Spleen (tissue), 11 donors: ENCODE measurements around the gene USP8. TPM values are rescaled to one million over a fixed set of nuclear protein-coding genes. Genes with fewer than 3 reads are reported as not detected.
"Not testable (repeated sequence)": the region's sequence is repeated elsewhere in the genome, so short reads cannot be mapped to it uniquely, and the experiment has no call there.

Experiments
- DNase-seq: peaks from one replicate; pipeline ENCODE4 v3.0.0-alpha.2; 2020
- H3K27ac ChIP-seq, 8 donors: fragments of 200-600 bp; sonication (generic) in 7 of 8; 1 replicate in 4 of 8; 2 replicates in 4 of 8; pipeline versions ENCODE4 v1.5.0 to v1.8.0; 2016 to 2021; ENCODE audit warnings: inconsistent platforms in 4 of 8, mild to moderate bottlenecking in 4 of 8, moderate library complexity in 1 of 8
- H3K27me3 ChIP-seq, 7 donors: fragments of 200-600 bp; sonication (generic) in 6 of 7; replicated peaks in 1 of 7; 1 replicate in 4 of 7; 2 replicates in 3 of 7; pipeline versions ENCODE4 v1.5.0 to v1.8.0; 2016 to 2021; ENCODE audit warnings: inconsistent platforms in 3 of 7, mild to moderate bottlenecking in 1 of 7
- H3K36me3 ChIP-seq, 6 donors: fragments of 200-600 bp; sonication (generic) in 5 of 6; 1 replicate in 4 of 6; 2 replicates in 2 of 6; pipeline versions ENCODE4 v1.5.0 to v1.8.0; 2016 to 2021; ENCODE audit warnings: inconsistent platforms in 2 of 6
- H3K4me1 ChIP-seq, 6 donors: fragments of 200-600 bp; sonication (generic) in 5 of 6; 1 replicate in 3 of 6; 2 replicates in 3 of 6; pipeline versions ENCODE4 v1.5.0 to v1.8.0; 2016 to 2021; ENCODE audit warnings: inconsistent platforms in 3 of 6
- H3K4me3 ChIP-seq, 8 donors: fragments of 200-600 bp; sonication (generic) in 7 of 8; 1 replicate in 4 of 8; 2 replicates in 4 of 8; pipeline versions ENCODE4 v1.5.0 to v1.8.0; 2016 to 2021; ENCODE audit warnings: inconsistent platforms in 4 of 8, mild to moderate bottlenecking in 4 of 8, moderate library complexity in 2 of 8
- H3K9me3 ChIP-seq, 8 donors: fragments of 200-600 bp; sonication (generic) in 7 of 8; 1 replicate in 4 of 8; 2 replicates in 4 of 8; pipeline versions ENCODE4 v1.5.0 to v1.8.0; 2016 to 2021; ENCODE audit warnings: inconsistent platforms in 4 of 8
- POLR2A ChIP-seq, 3 donors: fragments of 450-650 bp; IDR thresholded peaks; one replicate each; pipeline ENCODE4 v1.5.1; 2017; ENCODE audit warnings: antibody characterized with exemption in 3 of 3, mild to moderate bottlenecking in 1 of 3
- POLR2AphosphoS5 ChIP-seq, 3 donors: sonication (generic); formaldehyde crosslinking; IDR thresholded peaks; one replicate each; pipeline ENCODE4 v1.5.1; 2017; ENCODE audit warnings: antibody characterized with exemption in 3 of 3
- WGBS, 5 donors: extraction: QIAGEN DNeasy Blood & Tissue Kit in 3 of 5; methylation state at CpG; one replicate each; pipeline versions ENCODE4 v1.1.5 to v1.1.7; 2013 to 2018; 5-methylcytosine and 5-hydroxymethylcytosine counted together
- intact Hi-C: fragments of 100-400 bp; cut with DNase I; formaldehyde crosslinking; loops from one replicate; pipeline ENCODE4 v1.15.0; 2023; ENCODE audit warnings: low total_unique reads
- polyA plus RNA-seq, 3 donors: library from polyadenylated mRNA; stranded (reverse); fragments of 200-250 nt; gene quantifications; one replicate each; pipeline ENCODE4 v1.2.1, GENCODE V29; 2013
- total RNA-seq, 7 donors: library from RNA; depleted of rRNA in 3 of 7; stranded (reverse); fragments of >200 nt in 3 of 7; fragmentation: NEBNext Ultra II Directional in 4 of 7; extraction: Animal tissue kit (Norgen Biotek cat#: 25700) in 4 of 7; gene quantifications; one replicate each; pipeline versions ENCODE4 v1.1.0 to v1.2.1, GENCODE V29; 2016 to 2021
- TF ChIP-seq, protein P1 (sequence below), 11 experiments: fragments of 200-600 bp in 7 of 11; fragments of 450-650 bp in 4 of 11; sonication (generic) in 4 of 11; IDR thresholded peaks in 8 of 11; conservative IDR thresholded peaks in 3 of 11; 1 replicate in 7 of 11; 2 replicates in 4 of 11; pipeline versions ENCODE4 v1.4.0 to v1.8.0; 2016 to 2021; ENCODE audit warnings: antibody characterized with exemption in 11 of 11, inconsistent platforms in 4 of 11, mild to moderate bottlenecking in 1 of 11
- donor health status: healthy with polysubstance abuse.
- donor health status: DM: no; HTN: no; CAD: no; lungs with moderate emphysema.
- donor health status: DM: no; HTN: no; CAD: no.
- donor health status: Bipolar disorder and iron deficiency.
- donor health status: healthy.
- donor health status: DM: no; HTN: no; CAD: no.
- donor health status: DM: yes; HTN: yes; CAD: no.

The USP8 gene
- total and polyA plus RNA-seq, 10 donors: 13.4 to 95.6 (median 73.4) TPM

- no peaks in the 10 kb centered on the region for H3K27me3 ChIP-seq
- intact Hi-C loops: no loop called here
- peaks cover 3 to 93% (median 71%) of the 10 kb centered on the region in 6 donors for H3K36me3 ChIP-seq
- H3K4me1 ChIP-seq: peaks cover 0 to 11% (median 0%) of the 10 kb centered on the region in 6 donors
- H3K4me3 ChIP-seq: no peak overlapping the region
- 41 to 57% (median 49%) methylated on average over 3 of the region's 3 CpGs for WGBS, 5 donors
- no peak overlapping the region for H3K27ac ChIP-seq
- DNase-seq: no peak
- H3K9me3 ChIP-seq: no peaks in the 10 kb centered on the region
- no peak for TF ChIP-seq POLR2A (IDR thresholded peaks at IDR 0.05)
- no peak for TF ChIP-seq POLR2AphosphoS5 (IDR thresholded peaks at IDR 0.05)
- TF ChIP-seq, protein P1, sequence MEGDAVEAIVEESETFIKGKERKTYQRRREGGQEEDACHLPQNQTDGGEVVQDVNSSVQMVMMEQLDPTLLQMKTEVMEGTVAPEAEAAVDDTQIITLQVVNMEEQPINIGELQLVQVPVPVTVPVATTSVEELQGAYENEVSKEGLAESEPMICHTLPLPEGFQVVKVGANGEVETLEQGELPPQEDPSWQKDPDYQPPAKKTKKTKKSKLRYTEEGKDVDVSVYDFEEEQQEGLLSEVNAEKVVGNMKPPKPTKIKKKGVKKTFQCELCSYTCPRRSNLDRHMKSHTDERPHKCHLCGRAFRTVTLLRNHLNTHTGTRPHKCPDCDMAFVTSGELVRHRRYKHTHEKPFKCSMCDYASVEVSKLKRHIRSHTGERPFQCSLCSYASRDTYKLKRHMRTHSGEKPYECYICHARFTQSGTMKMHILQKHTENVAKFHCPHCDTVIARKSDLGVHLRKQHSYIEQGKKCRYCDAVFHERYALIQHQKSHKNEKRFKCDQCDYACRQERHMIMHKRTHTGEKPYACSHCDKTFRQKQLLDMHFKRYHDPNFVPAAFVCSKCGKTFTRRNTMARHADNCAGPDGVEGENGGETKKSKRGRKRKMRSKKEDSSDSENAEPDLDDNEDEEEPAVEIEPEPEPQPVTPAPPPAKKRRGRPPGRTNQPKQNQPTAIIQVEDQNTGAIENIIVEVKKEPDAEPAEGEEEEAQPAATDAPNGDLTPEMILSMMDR (IDR thresholded peaks at IDR 0.05 in 8 of 11, conservative IDR thresholded peaks at IDR 0.05 in 3 of 11): no peak
Measured at GRCh38 chr15:50500352-50500751, 76.1 kb downstream of the USP8 start.

DNA sequence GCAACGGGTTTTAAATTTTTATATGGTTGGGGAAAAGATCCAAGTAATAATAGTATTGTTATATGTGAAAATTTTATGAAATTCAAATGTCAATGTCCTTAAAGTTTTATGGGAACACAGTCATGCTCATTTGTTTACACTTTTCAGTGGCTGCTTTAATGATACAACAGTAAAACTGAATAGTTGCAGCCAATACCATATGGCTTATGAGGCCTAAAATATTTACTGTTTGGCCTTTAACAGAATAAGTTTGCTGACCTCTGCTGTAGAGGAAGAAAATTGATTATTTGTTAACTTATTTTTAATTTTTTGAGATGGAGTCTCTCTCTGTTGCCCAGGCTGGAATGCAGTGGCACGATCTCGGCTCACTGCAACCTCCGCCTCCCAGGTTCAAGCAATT lies 77.6 kb downstream of the USP8 start:
- Histone ChIP-seq H3K27ac (no peak overlapping the region), H3K36me3 (peaks cover 3 to 86% (median 57%) of the 10 kb centered on the region in 6 donors), H3K9me3 (no peaks in the 10 kb centered on the region), H3K4me1 (peaks cover 0 to 11% (median 0%) of the 10 kb centered on the region in 6 donors), H3K4me3 (no peak overlapping the region), H3K27me3 (no peaks in the 10 kb centered on the region)
- intact Hi-C loops: no loop called here
- DNase-seq: no peak
- 93 to 100% (median 99%) methylated on average over 4 of the region's 4 CpGs for WGBS, 5 donors
- TF ChIP-seq POLR2A (IDR thresholded peaks at IDR 0.05) (no peak), POLR2AphosphoS5 (IDR thresholded peaks at IDR 0.05) (no peak)
- TF ChIP-seq, protein P1 (IDR thresholded peaks at IDR 0.05 in 8 of 11, conservative IDR thresholded peaks at IDR 0.05 in 3 of 11): no peak

DNA sequence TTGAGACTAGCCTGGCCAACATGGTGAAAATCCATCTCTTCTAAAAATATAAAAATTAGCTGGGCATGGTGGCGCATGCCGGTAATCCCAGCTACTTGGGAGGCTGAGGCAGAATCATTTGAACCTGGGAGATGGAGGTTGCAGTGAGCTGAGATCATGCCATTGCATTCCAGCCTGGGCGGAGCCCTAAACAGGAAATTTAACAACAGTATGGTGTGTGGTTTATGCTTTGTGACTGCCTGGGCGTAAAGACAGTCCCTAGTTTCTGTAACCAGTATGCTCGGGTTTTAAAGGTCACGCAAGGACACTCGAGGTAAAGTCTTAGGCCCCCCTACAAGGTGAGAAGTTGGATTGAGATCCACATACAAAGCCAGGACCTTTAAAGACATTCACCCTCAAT lies 78.9 kb downstream of the USP8 start:
- intact Hi-C loops: no loop called here
- H3K36me3 ChIP-seq: peaks cover 3 to 73% (median 46%) of the 10 kb centered on the region in 6 donors
- H3K27me3 ChIP-seq: no peaks in the 10 kb centered on the region
- H3K4me1 ChIP-seq: peaks cover 0 to 11% (median 0%) of the 10 kb centered on the region in 6 donors
- H3K9me3 ChIP-seq: no peaks in the 10 kb centered on the region
- no peak overlapping the region for H3K4me3 ChIP-seq
- no peak overlapping the region for H3K27ac ChIP-seq
- TF ChIP-seq, protein P1 (IDR thresholded peaks at IDR 0.05 in 8 of 11, conservative IDR thresholded peaks at IDR 0.05 in 3 of 11): no peak
- TF ChIP-seq POLR2A (IDR thresholded peaks at IDR 0.05): no peak
- TF ChIP-seq POLR2AphosphoS5 (IDR thresholded peaks at IDR 0.05): no peak
- WGBS, 5 donors: 68 to 89% (median 79%) methylated on average over 7 of the region's 7 CpGs
- no peak for DNase-seq

GRCh38 chr15:50505656-50506055 lies 81.5 kb downstream of the USP8 start:
- H3K27me3 ChIP-seq, H3K9me3 ChIP-seq, H3K4me3 ChIP-seq, DNase-seq, intact Hi-C loops, H3K4me1 ChIP-seq: not testable (repeated sequence)
- Histone ChIP-seq H3K36me3 (peaks cover 0 to 48% (median 24%) of the 10 kb centered on the region in 6 donors), H3K27ac (peak overlapping the region in 1 of 8 donors; percentile 20)
- 79 to 94% (median 90%) methylated on average over 2 of the region's 2 CpGs for WGBS, 5 donors

GRCh38 chr15:50506121-50506520 lies 81.9 kb downstream of the USP8 start:
- TF ChIP-seq, protein P1 (IDR thresholded peaks at IDR 0.05 in 8 of 11, conservative IDR thresholded peaks at IDR 0.05 in 3 of 11): no peak
- peak; percentile 47 to 74 (median 60) for TF ChIP-seq POLR2AphosphoS5 (IDR thresholded peaks at IDR 0.05)
- Histone ChIP-seq H3K27ac (peak overlapping the region in 3 of 8 donors; percentile 9 to 24 (median 20)), H3K4me3 (no peak overlapping the region), H3K9me3 (no peaks in the 10 kb centered on the region), H3K4me1 (peaks cover 0 to 5% (median 0%) of the 10 kb centered on the region in 6 donors), H3K27me3 (no peaks in the 10 kb centered on the region), H3K36me3 (peaks cover 0 to 46% (median 19%) of the 10 kb centered on the region in 6 donors)
- WGBS, 5 donors: 68 to 84% (median 81%) methylated on average over 8 of the region's 8 CpGs
- intact Hi-C loops: no loop called here
- DNase-seq: peak; percentile 83
